Lower leg skin (tissue), 3 donors: ENCODE data around the gene ATRN.

ENCODE experiments used
- POLR2A ChIP-seq, 2 donors: fragments of 450-650 bp; IDR thresholded peaks; one replicate each; pipeline ENCODE4 v1.6.1; 2016 to 2017; ENCODE audit warnings: antibody characterized with exemption in 2 of 2, mild to moderate bottlenecking in 1 of 2, moderate library complexity in 1 of 2
- TF ChIP-seq, protein P1 (sequence below), 3 donors: fragments of 450-650 bp; IDR thresholded peaks; one replicate each; pipeline ENCODE4 v1.5.1; 2016; ENCODE audit warnings: antibody characterized with exemption in 3 of 3, mild to moderate bottlenecking in 3 of 3, moderate library complexity in 2 of 3

DNA sequence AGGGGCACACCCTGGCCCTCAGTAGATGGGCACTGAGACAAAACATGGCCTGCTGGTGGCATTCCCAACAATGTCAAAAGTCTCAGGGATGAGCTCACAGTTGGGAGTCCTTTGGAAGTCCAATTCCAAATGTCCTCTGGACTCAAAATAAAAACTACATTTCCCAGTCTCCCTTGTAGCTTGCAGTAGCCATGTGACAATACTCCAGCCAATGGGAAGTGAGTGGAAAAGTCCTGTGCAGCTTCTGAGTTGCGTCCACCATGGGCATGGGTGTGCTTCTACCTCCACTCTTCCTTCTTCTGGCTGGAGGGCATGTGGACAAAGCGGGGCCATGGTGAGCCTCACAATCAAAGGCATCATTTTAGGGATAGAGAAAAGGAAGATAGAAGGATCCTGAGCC, 216.8 kb downstream of the ATRN start:
- TF ChIP-seq, protein P1, sequence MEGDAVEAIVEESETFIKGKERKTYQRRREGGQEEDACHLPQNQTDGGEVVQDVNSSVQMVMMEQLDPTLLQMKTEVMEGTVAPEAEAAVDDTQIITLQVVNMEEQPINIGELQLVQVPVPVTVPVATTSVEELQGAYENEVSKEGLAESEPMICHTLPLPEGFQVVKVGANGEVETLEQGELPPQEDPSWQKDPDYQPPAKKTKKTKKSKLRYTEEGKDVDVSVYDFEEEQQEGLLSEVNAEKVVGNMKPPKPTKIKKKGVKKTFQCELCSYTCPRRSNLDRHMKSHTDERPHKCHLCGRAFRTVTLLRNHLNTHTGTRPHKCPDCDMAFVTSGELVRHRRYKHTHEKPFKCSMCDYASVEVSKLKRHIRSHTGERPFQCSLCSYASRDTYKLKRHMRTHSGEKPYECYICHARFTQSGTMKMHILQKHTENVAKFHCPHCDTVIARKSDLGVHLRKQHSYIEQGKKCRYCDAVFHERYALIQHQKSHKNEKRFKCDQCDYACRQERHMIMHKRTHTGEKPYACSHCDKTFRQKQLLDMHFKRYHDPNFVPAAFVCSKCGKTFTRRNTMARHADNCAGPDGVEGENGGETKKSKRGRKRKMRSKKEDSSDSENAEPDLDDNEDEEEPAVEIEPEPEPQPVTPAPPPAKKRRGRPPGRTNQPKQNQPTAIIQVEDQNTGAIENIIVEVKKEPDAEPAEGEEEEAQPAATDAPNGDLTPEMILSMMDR (IDR thresholded peaks at IDR 0.05) = no peak
- TF ChIP-seq POLR2A (IDR thresholded peaks at IDR 0.05) = no peak
